Mucosa of rectum (tissue), 2 donors: ENCODE measurements around the gene DTX1.
"Not testable (repeated sequence)": the region's sequence is repeated elsewhere in the genome, so short reads cannot be mapped to it uniquely, and the experiment has no call there.

Experiments
- H3K27ac ChIP-seq, 2 donors: one replicate each; pipeline ENCODE4 v1.7.0; 2013; ENCODE audit warnings: inconsistent platforms in 2 of 2, low read depth in 2 of 2, low read length in 2 of 2
- H3K27me3 ChIP-seq, 2 donors: one replicate each; pipeline ENCODE4 v1.7.0; 2013; ENCODE audit warnings: low read length in 2 of 2; ENCODE audit not compliant: control insufficient read depth in 2 of 2, insufficient read depth in 2 of 2
- H3K36me3 ChIP-seq, 2 donors: one replicate each; pipeline ENCODE4 v1.7.0; 2013; ENCODE audit warnings: low read length in 2 of 2; ENCODE audit not compliant: control insufficient read depth in 2 of 2, insufficient read depth in 2 of 2
- H3K4me1 ChIP-seq, 2 donors: one replicate each; pipeline ENCODE4 v1.7.0; 2013; ENCODE audit warnings: low read length in 2 of 2, mild to moderate bottlenecking in 1 of 2; ENCODE audit not compliant: control insufficient read depth in 2 of 2, insufficient read depth in 2 of 2
- H3K4me3 ChIP-seq, 2 donors: one replicate each; pipeline ENCODE4 v1.7.0; 2013; ENCODE audit warnings: low read length in 2 of 2
- H3K9ac ChIP-seq, 2 donors: one replicate each; pipeline ENCODE4 v1.7.0; 2013; ENCODE audit warnings: low read length in 2 of 2, low read depth in 1 of 2, mild to moderate bottlenecking in 1 of 2
- H3K9me3 ChIP-seq, 2 donors: one replicate each; pipeline ENCODE4 v1.7.0; 2013; ENCODE audit warnings: low read length in 2 of 2; ENCODE audit not compliant: control insufficient read depth in 2 of 2
- donor health status: healthy.
- donor health status: Normal muscosa, but diverticular disease.

Gene DTX1

GRCh38 chr12:113113397-113113796, 56.9 kb downstream of the DTX1 start:
- no peak overlapping the region for H3K27ac ChIP-seq
- no peaks in the 10 kb centered on the region for H3K4me1 ChIP-seq
- H3K4me3 ChIP-seq = no peak overlapping the region
- no peaks in the 10 kb centered on the region for H3K36me3 ChIP-seq
- no peaks in the 10 kb centered on the region for H3K27me3 ChIP-seq
- no peak overlapping the region for H3K9ac ChIP-seq
- no peaks in the 10 kb centered on the region for H3K9me3 ChIP-seq

DNA sequence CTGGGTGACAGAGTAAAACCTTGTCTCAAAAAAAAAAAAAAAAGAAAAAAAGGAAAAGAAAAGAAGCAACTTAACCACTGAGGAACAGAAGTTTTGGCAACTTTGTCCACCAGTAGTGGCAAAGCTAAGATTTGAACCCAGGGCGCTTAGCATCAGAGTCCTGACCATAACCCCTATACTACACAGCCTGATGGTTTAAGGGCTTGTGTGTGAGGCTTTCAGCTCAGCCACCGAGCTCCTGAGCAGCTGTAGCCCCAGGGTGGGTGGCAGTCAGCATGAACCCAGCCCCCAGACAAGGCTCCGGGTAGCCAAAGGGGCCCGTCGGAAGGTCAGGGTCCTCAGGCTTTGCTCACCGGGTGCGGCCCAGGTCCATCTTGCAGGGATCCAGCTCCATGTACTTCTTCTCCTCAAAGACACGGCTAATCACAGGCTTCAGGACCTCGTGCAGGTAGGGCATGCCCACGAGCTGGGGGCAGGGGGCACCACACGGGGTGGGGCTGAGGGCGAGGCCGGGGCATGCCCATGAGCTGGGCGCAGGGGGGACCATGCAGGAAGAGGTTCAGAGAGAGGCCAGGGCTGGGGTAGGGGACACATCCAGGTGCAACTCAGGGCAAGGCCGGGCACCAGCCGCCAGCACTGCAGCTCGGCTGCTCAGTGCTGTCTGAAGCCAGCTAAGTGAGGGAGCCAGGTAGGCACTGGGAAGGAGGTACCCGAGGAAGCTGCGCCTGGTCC, 58.1 kb downstream of the DTX1 start:
- H3K27ac ChIP-seq = no peak overlapping the region
- H3K36me3 ChIP-seq = no peaks in the 10 kb centered on the region
- no peaks in the 10 kb centered on the region for H3K4me1 ChIP-seq
- H3K9me3 ChIP-seq = no peaks in the 10 kb centered on the region
- H3K4me3 ChIP-seq = no peak overlapping the region
- no peaks in the 10 kb centered on the region for H3K27me3 ChIP-seq
- no peak overlapping the region for H3K9ac ChIP-seq

GRCh38 chr12:113115455-113116126, 59.1 kb downstream of the DTX1 start:
- H3K36me3 ChIP-seq = no peaks in the 10 kb centered on the region

DNA sequence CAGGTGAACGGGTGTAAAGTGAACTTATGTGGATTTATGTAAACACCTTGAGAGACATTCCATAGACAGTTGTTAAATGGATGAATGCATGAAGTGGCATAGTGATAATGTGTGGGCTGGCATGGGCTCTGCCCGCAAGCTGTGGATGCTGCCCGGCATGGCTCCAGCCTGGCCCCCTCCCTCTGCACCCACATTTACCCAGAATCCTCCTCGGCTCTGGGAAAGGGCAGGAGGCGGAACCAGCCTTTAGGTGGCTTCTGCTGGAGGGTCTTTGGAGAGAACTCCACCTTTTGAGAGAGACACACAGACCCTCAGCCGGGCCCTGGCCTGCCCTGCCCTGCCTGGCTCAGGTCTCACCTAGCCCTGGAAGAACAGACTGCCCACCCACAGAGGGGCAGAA, 60.3 kb downstream of the DTX1 start:
- no peak overlapping the region for H3K4me3 ChIP-seq
- no peaks in the 10 kb centered on the region for H3K9me3 ChIP-seq
- no peaks in the 10 kb centered on the region for H3K27me3 ChIP-seq
- H3K27ac ChIP-seq = no peak overlapping the region
- H3K36me3 ChIP-seq = no peaks in the 10 kb centered on the region
- H3K9ac ChIP-seq = no peak overlapping the region
- H3K4me1 ChIP-seq = no peaks in the 10 kb centered on the region

More at GRCh38 chr12:113115455-113116126, 59.1 kb downstream of the DTX1 start:
- Histone ChIP-seq H3K9me3 (no peaks in the 10 kb centered on the region), H3K4me1 (no peaks in the 10 kb centered on the region), H3K27ac (no peak overlapping the region), H3K4me3 (no peak overlapping the region), H3K27me3 (no peaks in the 10 kb centered on the region), H3K9ac (no peak overlapping the region)

GRCh38 chr12:113117684-113118083, 61.2 kb downstream of the DTX1 start:
- H3K4me3 ChIP-seq, H3K36me3 ChIP-seq, H3K4me1 ChIP-seq, H3K27me3 ChIP-seq, H3K9ac ChIP-seq, H3K27ac ChIP-seq, H3K9me3 ChIP-seq: not testable (repeated sequence)

DNA sequence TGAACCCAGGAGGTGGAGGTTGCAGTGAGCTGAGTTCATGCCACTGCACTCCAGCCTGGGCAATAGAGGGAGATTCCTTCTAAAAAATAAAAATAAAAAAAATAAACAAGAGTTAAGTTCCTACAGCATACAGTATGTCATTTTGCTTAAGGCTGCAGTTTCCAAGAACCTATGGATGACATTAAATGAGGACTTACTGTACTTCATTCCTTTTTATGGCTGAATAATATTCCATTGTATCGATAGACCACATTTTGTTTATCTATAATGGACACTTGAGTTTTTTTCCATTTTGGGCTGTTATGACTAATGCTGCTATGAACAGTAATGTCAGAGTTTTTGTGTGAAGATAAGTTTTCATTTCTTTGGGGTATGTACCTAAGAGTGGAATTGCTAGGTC, 61.6 kb downstream of the DTX1 start:
- no peak overlapping the region for H3K9ac ChIP-seq
- no peaks in the 10 kb centered on the region for H3K27me3 ChIP-seq
- no peaks in the 10 kb centered on the region for H3K36me3 ChIP-seq
- H3K4me3 ChIP-seq = no peak overlapping the region
- H3K9me3 ChIP-seq = no peaks in the 10 kb centered on the region
- H3K4me1 ChIP-seq = no peaks in the 10 kb centered on the region
- H3K27ac ChIP-seq = no peak overlapping the region

DNA sequence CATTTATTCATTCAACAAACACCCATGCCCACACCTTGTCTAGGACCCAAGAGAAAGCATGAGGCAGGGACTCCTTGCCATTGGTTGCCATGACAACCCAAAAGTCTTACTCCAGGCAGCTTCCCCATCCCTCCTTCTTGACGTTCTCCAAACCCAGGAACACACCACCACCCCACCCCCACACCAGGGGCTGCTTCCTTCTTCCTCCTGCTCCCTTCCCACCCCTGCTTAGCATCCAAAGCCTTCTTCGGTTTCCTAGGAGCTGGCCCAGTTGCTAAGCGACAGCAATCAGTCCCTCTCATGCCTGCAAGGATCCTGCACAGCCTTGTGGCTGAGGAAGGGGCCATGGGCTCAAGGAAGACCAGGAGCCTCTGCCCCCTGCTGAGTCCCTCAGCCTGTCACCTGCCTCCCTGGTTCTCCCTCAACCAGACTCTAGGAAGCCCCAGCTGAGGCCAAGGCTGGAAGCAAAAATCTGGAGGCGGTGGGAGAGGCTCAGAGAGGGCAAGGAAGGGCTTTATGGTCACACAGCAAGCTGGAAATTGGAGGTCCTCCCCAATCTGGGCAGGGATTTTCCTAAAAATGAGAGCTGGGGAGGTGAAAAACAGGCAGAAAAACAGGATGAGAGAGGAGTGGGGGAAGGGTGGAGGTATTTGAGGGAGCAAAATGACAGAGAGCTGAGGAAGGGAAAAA, 63.6 kb downstream of the DTX1 start:
- Histone ChIP-seq H3K4me1 (no peaks in the 10 kb centered on the region), H3K9ac (no peak overlapping the region), H3K4me3 (no peak overlapping the region), H3K27me3 (no peaks in the 10 kb centered on the region), H3K27ac (no peak overlapping the region), H3K9me3 (no peaks in the 10 kb centered on the region), H3K36me3 (no peaks in the 10 kb centered on the region)

GRCh38 chr12:113120670-113121370, 64.3 kb downstream of the DTX1 start:
- no peak overlapping the region for H3K9ac ChIP-seq
- no peaks in the 10 kb centered on the region for H3K9me3 ChIP-seq
- H3K27ac ChIP-seq = no peak overlapping the region
- H3K27me3 ChIP-seq = no peaks in the 10 kb centered on the region
- no peaks in the 10 kb centered on the region for H3K4me1 ChIP-seq
- H3K4me3 ChIP-seq = no peak overlapping the region
- H3K36me3 ChIP-seq = no peaks in the 10 kb centered on the region

DNA sequence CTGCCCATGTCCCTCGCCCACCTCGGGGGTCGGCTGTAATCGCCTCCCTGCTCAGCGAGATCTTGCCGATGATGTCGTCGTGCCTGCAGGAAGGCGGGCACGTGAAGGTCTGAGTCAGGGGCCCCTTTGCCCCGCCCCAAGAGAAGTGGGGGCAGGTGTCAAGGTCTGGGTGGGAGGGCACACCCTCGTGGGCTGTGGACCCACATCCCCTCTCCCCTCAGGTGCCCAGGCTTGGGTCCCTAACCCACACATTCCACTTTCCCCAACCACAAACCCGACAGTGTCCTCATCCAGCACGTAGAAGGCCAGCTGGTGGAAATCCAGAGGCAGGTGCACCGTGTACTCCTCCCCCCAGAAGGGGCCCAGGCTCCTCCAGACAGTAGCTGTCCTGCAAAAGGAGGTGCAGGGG, 71.3 kb downstream of the DTX1 start:
- H3K36me3 ChIP-seq = no peaks in the 10 kb centered on the region
- H3K27ac ChIP-seq = no peak overlapping the region
- H3K27me3 ChIP-seq = no peaks in the 10 kb centered on the region
- H3K4me3 ChIP-seq = no peak overlapping the region
- H3K9ac ChIP-seq = no peak overlapping the region
- H3K9me3 ChIP-seq = no peaks in the 10 kb centered on the region
- H3K4me1 ChIP-seq = no peaks in the 10 kb centered on the region
